NCI-H146 (cell line): Measurements from ENCODE around the gene SLC52A1.
"Not testable (repeated sequence)": the region's sequence is repeated elsewhere in the genome, so short reads cannot be mapped to it uniquely, and the experiment has no call there.

Experiments used
- DNase-seq: peaks from one replicate; lab custom pipeline; 2025; lab: John Stamatoyannopoulos, UW

SLC52A1 gene

DNA sequence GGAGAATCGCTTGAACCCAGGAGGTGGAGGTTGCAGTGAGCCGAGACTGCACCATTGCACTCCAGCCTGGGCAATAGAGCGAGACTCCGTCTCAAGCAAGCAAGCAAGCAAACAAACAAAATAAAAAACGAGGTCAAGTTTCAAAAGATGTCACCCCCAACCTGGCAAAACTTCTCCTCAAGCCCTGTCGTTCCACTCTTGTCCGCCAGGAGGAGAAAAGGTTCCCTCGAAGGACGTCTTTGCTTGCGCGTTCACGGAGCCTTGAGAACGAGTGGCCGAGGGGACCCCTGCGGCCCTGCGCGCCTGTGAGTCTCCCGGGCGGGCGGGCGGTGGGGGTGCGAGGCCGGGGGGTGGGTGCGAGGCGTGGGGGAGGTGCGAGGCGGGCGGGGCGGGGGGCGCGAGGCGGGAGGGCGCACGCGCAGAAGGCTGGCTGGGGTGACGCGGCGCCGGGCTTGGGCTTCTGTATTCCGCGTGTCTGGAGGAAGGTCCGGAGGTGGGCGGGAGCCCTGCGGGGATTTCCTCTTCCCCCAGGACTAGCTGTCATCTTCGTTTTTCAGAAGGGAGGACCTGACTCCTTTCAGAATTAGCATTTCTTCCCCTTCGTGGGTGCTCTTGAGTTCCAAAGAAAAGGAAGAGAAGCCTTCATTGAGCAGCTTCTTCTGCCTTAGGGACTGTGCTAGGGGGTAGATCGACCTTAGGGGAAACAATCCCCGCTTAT lies 3.7 kb downstream of the SLC52A1 start:
- peak; percentile 80 for DNase-seq

DNA sequence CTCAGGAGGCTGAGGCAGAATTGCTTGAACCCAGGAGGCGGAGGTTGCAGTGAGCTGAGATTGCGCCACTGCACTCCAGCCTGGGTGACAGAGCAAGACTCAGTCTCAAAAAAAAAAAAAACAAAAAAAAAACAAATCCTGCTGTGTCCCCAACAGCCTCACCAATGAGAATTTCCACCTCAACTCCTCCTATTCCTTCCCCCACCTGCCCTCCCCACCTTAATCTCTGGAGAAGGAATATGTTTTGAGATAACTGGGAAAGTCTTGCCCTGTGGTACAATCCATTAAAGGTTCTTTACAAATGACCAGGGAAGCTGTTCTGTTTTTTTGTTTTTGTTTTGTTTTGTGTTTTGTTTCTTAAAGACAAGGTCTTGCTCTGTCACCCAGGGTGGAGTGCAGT lies 5.1 kb downstream of the SLC52A1 start:
- not testable (repeated sequence) for DNase-seq

DNA sequence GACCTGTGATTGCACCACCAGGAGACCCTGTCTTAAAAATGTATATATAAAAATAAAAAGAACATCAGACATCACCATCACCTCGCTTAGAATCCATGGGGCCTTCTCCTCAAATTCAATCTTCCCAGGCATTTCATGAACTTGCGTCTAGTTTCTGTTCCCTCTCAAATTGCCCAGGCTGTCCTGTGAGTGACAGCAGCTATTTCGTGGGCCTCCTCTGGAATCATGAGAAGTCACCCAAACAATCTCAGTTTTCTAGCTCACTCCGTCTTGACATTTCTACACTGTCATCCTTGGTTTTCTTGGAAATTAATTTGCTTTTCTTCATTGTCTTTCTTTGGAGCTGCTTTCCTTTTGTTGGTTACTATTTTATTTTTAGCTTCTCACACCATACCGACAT lies 7.3 kb downstream of the SLC52A1 start:
- DNase-seq, result no peak

DNA sequence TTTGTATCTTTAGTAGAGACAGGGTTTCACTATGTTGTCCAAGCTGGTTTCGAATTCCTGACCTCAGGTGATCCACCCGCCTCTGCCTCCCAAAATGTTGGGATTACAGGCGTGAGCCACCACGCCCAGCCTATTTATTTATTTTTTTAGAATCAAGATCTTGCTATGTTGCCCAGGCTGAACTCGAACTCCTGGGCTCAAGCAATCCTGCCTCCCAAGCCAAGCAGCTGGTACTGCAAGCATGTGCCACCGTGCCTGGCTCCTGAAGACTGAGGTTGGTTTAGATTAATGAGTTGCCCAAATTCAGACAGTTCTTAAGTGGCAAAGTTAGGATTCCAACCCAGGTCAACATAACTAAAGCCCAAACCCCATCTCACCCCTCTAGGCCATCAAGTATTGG lies 7.9 kb downstream of the SLC52A1 start:
- no peak for DNase-seq

DNA sequence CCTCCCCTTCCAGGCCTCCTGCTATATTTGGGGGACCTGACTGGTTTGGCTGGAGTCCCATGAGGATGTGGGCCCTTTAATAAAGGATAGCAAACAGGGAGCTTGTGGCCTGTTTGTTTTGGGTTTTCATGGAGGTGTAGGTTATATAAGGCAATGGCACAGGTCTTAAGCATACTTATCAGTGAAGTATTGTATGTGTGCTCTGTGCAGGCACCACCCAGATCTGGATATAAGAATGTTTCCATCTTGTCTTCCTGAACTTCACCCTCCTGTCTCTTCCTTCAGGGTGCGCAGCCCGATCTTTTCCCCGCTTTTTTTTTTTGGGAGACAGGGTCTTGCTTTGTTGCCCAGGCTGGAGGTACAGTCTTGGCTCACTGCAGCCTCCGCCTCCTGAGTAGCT lies 10.6 kb downstream of the SLC52A1 start:
- no peak for DNase-seq

DNA sequence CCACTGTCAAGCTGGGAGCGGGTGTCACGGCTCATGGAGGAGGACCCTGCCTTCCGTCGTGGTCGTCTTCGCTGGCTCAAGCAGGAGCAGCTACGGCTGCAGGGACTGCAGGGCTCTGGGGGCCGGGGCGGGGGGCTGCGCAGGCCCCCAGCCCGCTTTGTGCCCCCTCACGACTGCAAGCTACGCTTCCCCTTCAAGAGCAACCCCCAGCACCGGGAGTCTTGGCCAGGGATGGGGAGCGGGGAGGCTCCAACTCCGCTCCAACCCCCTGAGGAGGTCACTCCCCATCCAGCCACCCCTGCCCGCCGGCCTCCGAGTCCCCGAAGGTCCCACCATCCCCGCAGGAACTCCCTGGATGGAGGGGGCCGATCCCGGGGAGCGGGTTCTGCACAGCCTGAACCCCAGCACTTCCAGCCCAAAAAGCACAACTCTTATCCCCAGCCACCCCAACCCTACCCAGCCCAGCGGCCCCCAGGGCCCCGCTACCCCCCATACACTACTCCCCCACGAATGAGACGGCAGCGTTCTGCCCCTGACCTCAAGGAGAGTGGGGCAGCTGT lies 11.6 kb downstream of the SLC52A1 start:
- no peak for DNase-seq

DNA sequence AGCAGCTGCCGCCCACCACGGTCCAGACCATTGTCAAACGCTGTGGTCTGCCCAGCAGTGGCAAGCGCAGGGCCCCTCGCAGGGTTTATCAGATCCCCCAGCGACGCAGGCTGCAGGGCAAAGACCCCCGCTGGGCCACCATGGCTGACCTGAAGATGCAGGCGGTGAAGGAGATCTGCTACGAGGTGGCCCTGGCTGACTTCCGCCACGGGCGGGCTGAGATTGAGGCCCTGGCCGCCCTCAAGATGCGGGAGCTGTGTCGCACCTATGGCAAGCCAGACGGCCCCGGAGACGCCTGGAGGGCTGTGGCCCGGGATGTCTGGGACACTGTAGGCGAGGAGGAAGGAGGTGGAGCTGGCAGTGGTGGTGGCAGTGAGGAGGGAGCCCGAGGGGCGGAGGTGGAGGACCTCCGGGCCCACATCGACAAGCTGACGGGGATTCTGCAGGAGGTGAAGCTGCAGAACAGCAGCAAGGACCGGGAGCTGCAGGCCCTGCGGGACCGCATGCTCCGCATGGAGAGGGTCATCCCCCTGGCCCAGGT lies 13.0 kb downstream of the SLC52A1 start:
- DNase-seq, result no peak

DNA sequence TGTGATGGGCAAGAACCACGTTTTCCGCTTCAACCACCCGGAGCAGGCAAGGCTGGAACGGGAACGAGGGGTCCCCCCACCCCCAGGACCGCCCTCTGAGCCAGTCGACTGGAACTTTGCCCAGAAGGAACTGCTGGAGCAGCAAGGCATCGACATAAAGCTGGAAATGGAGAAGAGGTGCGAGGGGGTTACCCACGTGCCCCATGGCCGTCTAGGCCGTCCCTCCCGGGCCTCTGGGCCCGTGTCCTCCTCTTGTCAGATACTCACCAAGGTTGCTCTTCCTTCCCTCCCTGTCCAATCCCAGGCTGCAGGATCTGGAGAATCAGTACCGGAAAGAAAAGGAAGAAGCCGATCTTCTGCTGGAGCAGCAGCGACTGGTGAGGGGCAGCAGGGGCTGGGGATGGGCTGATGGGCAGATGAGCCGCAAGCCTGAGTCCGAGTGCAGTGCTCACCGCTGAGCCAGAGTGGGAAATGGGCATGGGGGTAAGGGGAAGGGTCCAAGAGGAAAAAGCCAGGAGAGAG lies 14.7 kb downstream of the SLC52A1 start:
- DNase-seq, result no peak

DNA sequence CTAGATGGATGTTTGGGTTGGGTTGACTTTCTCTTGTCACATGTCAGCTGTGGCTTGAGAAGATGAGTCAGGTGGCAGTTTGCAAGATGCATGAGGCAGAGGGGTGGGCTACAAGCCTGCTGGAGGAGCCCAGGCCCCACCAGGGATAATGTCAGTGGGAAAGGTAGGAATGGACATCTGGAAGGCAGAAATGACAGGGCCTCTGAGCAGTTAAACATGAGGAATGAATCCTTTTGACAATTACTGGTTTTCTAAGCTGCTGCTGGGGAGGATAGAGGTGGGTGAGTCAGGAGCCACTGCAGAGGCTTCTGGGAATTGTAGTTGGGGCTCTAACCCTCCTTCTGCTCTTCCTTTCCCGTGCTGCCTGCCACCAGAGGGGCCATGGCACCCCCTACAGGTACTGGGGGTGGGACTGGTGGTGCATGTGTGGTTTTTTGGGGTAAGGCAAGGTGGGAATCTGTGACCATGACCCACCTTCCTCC lies 15.7 kb downstream of the SLC52A1 start:
- no peak for DNase-seq

DNA sequence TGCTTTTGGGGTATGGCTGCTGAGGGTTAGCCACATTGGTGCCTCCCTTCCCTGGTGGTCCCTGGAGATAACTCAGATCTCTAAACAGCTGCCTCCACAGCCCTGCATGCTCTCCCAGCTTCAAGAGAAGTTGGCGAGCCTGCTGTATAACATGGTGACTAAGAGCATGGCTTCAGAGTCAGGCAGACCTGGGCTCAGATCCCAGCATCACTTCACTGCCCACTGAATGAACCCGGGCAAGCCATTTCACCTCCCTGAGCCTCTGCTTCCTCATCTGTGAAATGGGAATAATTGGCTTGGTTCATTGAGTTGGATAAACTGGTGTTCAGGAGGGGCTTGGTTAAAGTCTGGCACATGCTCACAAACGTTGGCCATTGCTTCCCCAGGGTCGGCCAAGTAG lies 20.9 kb downstream of the SLC52A1 start:
- DNase-seq, result no peak

DNA sequence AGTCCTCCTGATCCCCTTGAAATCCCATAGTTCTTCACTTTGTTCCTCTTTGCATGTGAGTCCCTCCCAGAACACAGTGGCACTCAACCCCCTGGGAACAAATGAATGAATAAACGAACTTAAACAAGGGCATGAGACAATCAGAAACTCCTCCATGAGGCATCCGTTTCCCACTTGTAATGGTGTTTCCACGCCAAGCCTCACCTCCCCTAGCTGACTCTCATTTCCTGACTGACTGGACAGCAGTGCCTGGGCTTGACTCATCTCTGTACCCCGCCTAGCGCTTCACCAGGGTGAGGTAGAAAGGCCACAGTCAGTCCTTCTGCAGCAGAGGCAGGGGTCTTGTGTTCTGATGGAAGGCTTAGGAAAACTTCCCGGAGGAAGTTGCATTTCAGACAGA lies 23.3 kb downstream of the SLC52A1 start:
- DNase-seq, result no peak

DNA sequence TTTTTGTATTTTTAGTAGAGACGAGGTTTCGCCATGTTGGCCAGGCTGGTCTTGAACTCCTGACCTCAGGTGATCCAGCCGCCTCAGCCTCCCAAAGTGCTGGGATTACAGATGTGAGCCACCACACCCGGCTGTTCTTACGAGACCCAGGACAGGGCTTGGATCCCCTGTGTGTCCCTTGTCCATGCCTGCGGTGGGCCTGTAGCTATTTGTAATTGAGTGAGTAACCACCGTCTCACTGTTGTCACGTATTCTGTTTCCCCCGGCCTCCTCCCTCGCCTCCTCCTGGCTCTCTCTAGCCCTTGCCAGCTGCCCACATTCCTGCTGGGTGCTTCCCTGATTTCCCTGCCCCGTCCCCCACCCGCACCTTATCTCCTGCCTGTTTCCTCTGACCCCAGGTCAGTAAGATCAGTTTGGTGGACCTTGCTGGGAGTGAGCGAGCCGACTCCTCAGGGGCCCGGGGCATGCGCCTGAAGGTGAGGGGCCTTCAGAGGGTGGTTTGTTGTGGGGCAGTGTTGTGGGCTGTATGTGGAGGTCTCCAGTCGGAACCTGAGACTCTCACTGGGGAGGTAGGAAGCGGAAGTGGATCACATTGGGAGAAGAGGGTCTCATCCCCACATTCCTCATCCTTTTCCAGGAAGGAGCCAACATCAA lies 31.9 kb downstream of the SLC52A1 start:
- DNase-seq, result no peak

DNA sequence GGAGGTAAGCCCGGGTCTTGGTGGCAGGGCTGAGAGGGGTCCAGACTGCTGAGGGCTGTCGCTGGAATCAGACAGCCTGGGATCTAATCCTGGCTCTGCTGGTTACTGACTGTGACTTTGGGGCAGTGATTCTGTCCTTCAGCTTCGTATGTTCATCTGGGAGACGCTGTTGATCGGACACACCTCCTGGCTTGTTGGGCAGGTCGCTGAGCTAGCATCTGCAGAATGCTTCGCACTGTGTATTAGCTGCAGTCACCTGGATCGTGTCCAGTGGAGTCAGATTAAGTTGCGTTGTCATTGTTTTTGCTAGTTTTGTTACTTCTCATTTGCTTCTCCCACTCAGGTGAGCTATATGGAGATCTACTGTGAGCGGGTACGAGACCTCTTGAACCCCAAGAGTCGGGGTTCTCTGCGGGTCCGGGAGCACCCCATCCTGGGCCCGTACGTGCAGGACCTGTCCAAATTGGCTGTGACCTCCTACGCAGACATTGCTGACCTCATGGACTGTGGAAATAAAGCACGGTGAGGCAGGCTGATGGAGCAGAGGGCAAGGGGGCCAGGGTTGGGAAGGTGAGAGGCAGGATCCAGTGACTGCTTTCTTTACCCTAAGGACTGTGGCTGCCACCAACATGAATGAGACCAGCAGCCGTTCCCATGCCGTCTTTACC lies 33.0 kb downstream of the SLC52A1 start:
- no peak for DNase-seq

DNA sequence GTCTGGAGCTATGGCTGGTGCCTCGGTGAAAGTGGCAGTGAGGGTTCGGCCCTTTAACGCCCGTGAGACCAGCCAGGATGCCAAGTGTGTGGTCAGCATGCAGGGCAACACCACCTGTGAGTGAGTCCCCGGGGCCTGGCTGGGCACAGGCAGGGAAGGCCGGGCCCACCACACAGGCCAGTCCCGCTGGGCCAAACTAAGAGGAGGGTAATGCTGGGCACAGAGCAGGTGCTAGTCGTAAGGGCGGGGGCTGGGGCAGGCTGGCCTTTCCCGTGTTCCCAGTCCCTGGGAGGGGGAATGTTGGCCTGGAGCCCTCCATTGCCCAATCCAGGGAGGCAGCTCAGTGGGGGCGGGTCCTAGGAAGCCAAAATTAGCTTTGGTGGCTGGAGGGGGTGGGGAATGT lies 35.0 kb downstream of the SLC52A1 start:
- DNase-seq, result no peak

DNA sequence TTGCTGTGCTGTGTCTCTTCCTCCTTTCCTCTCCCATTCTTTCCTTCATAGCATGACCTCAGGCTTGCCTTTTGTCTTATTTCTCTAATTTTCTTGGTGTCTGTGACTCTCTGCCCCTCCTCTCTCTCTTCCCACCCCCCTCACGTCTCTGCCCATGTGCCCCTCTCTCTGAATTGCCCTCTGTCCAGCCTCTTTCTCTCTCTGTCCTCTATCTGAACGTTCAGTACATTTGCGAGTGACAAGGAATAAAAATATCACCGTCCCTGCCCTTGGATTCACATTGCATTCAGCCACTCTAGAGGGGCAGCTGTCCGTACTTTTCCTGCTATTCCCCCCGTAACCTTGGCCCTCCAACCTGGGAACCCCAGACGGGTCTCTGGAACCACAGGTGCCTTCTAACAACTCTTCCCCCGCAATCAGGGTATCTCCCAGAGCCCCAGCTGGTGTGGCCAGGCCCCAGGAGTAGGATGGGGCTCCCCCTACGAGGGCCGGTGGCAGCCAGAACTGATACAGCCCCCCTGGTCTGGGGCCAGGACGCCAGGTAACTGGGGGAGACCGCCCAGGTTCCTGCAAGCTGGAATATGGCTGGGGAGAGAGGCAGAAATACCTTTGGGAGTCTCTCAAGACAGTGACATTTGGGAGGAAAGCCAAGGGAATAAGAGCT lies 35.7 kb downstream of the SLC52A1 start:
- DNase-seq, result no peak

DNA sequence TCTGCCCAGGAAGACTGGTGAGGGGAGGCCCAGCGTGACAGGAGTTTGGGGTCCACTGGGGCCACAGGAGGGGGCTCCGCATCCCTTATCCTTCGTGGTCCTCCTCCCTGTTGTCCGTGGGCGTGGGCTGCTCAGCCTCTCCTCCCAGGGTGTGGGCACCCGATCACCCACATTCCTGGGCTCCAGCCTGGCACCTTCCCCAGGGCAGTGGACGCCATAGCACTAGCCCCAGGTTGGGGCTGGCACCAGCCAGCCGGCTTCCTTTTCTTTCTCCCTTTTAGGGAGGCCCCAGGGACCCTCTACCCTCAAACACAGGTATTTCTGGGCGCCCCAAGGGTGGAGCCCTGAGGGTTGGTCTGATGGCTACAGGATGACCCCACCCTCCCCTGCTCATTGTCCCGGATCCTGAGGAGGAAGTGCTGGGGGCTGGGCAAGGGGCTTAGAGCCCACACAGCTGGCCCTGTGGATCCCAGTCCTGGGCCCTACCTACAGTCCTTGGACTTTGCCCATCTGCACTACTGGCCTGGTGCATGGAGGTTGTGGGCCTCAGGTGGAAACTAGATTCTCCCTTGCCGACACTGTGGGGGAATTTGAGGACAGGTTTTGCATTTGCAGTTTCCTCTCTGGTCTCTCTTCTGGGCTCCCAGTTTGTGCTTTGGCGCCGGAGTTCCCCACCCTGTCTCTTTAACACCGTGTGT lies 36.3 kb downstream of the SLC52A1 start:
- DNase-seq, result no peak

DNA sequence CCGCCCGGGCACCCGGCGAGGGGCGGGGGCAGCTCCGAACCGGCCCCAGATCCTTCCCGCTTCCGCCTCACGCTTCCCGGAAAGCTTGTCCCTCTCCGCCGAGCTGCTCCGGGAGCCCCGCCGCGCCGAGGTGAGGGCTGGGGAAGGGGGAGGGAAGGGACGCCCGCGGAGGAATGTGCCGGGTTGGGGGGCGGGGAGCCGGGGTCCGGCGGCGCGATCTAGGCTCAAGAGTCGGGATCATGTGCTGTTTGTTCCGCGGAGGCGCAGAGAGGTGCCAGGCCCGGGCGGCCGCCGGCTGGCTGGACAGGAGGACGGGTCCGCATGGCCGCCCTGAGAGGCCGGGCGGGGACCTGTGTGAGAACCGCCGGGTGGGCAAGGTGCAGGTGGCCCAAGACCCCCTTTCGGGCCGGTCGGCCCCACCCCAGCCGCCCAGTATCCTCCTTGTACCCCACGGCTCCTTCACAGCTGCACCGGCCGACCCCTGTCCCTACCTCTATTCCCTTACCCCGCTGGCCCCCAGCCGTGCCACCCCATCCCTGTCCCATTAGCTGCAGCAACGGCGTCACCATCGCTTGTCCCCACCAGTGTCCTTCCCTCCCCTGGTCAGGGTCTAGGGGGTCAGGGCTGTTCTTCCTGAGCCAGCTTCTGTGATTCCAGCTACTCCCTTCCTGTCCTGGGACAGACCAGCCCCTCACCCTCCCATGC lies 37.0 kb downstream of the SLC52A1 start:
- peak; percentile 45 for DNase-seq

DNA sequence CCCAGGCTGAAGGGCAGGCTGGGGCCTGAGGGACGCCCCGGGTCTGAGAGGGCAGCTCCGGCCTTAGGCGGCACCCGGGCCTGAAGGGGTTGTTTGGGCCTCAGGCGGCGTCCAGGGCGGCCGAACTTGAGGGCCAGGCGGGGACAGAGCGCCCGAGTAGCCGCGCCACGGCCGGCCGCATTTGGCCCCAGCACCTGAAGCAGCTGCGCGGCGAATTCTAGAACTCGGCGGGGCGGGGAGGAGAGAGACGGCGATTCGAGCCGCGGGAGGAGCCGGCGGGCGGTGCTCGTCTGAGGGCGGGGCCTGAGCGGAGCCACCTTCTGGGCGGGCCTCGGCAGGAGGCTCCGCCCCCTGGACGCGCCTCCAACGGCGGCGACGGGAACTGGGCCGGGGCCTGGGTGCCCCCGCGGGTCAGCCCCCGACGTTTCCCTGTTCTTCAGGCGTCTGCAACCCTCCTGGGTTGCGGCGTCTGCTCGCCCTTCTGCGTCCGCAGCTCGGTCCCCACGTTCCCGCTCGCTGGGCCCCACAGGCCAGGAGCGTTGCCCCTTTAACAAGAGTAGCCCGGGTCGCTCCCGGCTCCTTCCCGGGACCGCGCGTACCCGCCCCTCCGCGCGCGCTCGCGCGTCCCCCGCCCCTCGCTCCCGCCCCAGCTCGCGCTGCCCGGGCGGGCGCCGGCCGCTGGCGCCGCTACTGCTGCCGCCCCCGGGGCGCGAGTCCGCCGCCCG lies 37.8 kb downstream of the SLC52A1 start, which contains the start of the genes INCA1 and KIF1C:
TSS of gene INCA1 (minus strand) at position 221 of the 725 bp plus-strand sequence. CDS start 3,085 bp downstream, outside the sequence.
TSS of gene KIF1C (plus strand) at position 649 of the 725 bp plus-strand sequence. CDS start 2,297 bp downstream, outside the sequence.
- peak; percentile 91 for DNase-seq

DNA sequence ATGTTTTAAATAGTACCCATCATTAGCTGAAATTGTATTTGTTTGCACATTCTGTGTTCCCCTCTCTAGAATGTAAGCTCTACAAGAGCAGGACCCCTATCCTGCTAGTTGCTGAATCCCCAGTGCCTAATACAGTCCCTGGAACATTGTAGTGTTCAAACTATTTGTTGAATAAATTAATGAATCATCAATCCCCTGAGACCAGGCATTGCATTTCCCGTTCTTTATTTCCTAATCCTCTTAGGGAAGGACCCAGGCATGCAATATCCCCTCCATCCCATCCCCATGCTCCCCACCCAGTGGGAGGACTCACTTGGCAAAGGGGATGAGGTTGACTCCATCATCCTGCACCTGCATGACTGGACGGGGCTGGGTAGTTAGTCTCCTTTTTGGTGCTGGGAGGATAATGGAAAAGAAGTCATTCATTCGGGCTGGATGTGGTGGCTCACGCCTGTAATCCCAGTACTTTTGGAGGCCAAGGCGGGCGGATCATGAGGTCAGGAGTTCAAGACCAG lies 41.1 kb downstream of the SLC52A1 start:
- no peak for DNase-seq
